Fibroblast of skin of back (primary cell): ENCODE data around the gene AKT1S1.

Experiments used
- DNase-seq: peaks from one replicate; pipeline ENCODE4 v3.0.0-alpha.2; 2013

AKT1S1 gene

DNA sequence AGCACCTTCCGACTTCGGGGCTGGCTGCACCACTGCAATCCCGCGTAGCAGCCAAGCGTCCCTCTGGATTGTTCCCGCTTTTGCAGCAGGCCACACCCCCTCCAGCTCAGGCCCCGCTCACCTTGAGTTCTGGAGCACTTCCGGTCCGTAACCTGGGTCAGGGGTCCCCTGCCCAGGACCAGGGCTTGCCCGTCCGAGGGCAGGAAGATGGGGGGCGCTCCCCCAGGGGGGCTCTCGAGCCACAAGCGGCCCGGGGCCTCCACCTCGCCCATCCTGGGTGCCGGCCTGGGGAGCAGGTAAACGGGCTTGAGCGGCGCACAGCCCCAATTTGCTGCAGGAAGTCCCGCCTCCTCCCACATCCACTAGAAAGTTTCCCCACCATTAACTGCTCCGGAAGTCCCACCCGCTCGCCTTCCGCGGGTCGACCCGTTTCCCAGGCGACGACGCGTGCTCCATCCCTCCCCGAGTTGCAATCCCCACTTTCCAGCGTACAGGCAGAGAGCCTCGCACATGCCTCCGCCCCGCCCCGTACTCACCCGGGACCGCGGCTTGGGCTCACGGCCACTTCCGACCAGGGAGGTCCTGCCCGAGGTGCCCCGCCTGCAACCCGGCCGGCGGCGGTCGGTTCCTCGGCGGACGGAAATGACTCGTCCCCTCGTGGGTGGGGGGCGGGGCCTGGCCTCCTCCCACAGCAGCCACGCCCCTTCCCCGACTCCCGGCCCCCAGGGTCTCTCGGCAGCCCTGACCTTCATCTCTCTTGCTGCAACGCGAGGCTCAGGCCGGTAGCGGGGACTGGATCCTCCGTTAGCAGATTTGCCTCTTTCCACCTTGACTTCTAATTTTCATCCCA is 10.0 kb downstream of the AKT1S1 start, which contains the start of gene PNKP:
Gene PNKP, minus strand, starts transcription at position 644 of the 850 bp plus-strand sequence. Its CDS starts 372 bp downstream, at position 272.
- DNase-seq = peak; percentile 91

DNA sequence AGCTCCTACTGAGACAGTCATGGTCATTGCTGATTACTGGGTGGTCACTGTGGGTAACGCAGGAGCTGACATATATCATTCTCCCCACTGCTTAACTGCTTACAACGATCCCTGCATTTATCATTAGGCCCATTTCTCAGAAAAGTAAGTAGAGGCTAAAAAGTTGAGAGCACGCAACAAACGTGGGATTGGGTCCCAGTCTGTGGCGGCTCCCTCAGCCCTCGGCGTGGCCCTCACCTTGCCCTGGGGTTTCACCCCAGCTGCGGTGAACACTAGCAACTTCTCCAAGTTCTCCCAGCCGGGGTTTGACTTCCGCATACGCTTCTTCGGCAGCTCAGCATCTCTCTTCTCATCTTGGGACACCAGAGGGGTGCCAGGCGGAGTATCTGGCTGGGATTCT is 12.3 kb downstream of the AKT1S1 start:
- DNase-seq = no peak

DNA sequence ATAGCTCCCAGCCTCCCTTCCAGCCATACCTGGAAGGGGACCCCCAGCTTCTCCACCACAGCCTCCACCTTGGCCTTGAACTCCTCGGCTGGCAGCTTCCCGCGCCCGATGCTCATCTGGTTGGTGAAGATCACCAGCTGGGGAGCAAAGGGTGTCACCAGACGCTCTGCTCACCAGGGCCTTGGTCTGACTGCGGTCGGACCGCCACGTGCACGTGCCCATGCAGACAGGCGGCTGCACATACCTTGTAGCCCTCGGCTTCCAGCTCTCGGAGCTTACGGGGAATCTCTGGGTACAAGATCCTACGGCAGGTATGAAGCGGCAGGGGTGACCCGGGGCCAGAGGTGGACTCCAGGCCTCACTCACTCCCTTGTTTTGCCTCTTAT is 13.2 kb downstream of the AKT1S1 start:
- DNase-seq = no peak

DNA sequence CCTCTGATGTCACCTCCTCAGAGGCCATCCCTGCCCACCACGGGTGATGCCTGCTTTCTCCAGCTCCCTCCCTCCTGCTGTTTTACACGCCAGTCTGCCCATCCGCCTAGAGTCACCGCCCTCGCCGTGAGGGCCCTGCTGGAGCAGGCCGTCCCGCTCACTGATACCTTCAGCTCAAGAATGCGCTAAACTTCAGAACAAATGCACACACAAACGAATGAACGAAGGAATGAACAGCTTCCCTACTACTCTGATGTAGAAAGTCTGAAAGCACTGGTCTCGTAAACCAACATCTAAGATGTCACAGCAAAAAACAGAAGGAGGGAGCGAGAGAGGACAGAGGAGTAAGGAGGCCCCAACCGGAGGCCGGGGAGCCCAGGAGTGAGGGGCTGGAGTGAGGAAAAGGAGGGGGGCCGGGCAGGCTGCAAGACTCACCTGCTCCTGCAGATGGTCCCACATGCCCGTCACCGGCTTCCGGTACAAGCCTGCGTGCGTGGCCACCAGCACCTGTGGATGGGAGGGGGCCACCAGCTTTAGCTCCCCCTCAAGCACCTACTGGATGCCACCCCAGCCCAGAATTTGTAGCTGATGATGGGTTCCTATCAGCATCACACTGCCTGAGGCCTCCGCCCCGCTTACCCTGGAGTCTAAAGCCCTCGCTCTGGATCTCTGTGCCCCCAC is 13.8 kb downstream of the AKT1S1 start:
- no peak for DNase-seq

DNA sequence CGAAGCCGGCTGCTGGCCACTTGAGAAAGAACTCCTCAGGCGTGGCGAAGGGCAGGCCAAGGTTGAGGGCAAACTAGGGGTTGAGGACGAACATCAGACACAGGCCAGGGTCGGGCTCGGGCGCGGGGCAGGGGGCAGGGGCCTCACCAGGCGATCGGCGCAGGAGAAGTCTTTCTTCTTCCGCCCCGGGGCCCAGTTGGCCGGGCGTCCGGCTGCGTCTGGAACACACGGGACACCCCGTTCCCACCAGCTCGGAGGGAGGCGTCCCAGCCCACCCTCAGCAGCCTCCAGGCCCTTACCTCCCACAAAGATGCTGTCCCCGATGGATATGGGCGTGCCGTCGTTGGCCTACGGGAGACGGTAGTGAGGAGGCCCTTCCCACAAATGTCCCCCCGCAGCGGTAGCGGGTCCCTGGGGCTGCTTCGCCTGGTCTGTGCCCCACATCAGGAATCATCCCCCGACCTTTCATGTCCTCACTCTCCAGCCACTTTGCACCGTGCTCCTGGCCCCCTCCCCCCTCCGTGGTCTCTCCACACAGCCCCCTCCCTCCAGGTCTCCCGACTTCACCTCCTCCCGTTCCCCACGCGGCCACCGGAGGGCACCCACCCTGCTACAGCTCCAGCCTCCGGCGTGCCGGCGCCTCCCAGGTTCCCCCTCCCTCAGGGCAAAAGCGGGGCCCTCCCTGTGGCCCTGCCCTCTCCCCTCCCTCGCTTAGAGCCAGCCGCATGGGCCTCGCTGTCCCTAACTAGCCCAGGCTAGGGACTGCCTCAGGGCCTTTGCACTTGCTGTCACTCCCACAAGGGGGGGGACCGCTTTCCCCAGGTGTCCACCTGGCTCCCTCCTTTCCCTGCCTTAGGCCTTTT is 14.5 kb downstream of the AKT1S1 start:
- DNase-seq = peak; percentile 41

DNA sequence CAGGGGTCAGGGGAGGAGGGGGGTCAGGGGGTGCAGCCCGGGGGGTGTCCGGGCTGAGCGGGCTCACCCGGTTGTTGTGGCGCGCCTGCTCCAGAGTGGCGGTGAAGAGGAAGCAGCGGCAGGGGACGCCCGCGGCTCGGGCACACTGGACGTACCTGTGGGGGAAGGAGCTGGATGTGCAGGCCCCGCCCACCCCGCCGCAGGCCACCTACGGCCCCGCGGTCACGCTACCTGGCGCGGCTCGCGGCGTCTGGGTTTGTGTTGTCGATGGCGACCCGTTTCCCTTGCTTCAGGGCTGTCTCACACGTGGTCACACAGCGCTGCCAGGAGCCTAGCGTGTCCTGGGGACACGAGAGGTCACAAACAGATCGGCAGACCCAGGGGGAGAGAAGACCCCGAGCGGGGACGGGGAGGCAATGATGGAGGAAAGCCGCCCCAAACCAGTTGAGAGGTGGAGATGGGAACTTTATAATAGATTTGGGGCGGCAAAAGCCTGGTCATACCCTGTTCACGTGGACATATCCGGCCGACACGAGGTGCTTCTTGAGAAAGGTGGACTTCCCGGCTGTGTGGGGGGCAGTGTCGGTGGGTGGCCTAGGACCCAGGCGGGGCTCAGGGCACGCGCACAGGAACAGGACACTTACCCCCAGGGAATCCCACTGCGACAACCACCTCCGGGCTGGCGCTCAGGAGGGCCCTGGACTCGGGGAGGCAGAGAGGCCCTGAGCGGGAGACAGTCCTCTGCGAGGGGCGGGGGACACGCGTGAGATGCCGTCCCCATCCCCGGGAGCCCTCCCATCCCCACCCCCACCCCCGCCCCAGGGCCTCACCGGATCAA is 15.4 kb downstream of the AKT1S1 start:
- no peak for DNase-seq

DNA sequence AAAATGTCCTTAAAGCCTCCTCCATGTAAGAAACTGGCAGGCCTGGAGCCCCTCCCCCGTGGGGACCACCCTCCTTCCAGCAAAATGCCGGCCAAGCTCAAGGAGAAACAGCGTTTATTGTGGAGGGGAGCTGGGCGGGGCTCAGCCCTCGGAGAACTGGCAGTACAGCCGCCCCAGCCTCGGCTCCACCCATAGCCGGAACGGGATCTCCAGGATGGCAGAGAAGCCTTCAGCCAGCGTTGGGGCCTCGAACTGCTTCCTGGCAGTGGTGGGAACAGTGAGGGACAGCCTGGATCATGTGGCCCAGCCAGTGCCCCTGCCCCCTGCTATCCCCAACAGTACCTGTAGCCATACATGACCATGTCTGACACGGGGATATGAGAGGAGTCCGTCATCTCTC is 16.0 kb downstream of the AKT1S1 start:
- no peak for DNase-seq

DNA sequence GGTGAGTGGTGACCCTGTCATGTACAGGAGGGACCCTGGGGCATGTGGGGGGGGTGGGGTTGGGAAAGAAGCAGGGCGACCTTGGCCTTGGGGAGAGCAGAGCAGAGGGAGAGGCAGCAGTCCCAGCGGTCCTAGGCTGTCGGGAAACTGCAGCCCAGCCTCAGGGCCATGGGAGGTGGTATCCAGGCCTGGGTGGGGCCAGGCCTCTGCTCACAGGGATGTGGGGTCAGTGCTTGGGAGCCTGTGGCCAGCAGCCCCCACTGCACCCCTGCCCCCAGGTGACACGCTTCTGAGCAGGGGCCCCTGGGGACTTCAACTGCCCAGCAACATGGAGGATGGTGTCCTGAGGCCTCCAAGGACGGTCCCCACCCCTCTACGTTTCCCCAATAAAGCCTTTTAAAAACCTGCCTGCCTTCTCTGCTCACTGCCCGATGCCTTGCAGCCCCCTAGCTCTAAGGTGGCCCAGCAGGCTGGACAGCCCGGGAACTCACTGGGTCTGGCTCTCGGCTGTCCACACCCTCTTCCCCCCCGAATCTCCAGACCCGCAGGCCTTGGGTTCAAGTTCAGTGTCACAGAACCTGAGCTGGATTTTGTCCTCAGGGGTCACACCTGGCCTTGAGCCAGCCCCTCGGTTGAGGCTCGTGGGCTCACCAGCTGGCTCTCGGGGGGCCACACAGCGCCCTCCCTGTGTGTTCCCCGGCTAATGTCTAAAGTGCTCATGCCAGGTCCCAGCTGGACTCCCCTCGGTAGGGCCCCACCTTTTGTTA is 16.6 kb downstream of the AKT1S1 start:
- DNase-seq = no peak

DNA sequence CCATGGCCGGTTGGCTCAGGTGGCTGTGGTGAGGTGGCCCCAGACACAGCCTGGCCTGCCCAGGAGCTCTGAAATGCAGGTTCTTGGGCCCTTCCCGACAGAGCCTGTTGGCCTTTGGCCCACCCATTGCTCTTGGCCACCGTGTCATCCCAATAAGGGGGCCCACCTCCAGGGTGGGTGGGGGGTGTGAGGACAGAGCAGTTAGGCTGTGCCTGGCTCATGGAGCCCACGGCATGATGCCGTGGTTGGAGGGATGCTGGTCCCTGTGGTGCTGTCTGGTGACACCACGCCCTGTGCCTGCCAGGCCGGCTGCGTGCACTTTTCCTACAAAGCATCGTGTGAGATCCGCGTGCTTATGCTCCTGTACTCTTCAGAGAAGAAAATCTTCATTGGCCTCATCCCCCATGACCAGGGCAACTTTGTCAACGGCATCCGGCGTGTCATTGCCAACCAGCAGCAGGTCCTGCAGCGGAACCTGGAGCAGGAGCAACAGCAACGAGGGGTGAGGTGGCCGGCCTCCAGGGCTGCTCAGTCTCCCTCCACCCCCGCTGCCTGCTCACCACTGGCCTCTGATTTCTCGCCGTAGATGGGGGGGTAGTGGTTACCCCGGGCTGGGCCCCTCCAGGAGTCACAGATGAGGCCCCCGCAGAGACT is 17.3 kb downstream of the AKT1S1 start:
- no peak for DNase-seq

DNA sequence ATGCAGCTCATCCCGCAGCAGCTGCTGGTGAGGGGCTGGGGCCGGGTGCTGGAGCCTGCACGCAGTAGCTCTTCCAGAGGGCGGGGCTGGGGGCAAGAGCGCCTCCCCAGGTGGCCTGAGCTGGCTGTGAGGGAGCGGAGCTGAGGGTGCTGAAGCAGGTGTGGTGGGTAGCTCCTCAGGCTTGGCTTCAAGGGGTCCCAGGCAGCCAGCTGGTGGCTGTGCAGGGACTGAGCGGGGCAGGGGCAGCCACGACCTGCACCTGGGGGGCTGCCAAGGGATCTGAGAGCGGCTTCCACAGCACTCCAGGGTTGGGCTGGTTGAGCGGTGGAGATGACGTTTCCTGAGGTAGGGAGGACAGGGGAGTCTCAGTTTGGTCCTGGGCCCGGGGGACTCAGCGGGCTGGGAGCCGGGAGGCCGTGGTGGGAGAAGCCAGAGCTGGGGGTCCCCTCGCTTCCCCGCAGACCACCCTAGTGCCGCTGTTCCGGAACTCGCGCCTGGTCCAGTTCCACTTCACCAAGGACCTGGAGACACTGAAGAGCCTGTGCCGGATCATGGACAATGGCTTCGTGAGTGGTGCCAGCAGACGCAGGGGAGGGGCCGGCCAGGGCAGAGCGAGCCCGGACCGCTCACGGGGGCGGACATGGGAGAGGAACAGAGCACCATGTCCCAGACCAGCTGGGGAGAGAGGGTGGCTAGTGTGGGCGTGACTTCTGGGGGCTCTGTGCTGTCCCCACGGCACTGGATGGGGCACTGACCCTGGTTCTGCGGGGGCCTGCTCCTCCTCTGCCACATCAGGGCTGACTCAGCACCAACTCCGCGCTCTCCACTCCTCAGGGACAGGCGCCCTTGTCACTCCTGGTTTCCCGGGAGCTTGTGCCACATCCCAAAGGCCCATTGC is 18.8 kb downstream of the AKT1S1 start:
- no peak for DNase-seq

DNA sequence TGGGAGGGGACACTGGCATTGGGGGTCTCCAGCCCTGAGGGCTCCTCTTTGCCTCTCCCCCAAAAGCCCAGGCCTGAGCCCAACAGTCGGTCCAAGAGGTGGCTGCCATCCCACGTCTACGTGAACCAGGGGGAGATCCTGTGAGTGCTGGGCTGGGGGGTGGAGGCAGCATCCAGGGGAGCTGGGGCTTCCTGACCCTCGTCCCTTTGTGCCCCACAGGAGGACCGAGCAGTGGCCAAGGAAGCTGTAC is 19.4 kb downstream of the AKT1S1 start:
- no peak for DNase-seq

DNA sequence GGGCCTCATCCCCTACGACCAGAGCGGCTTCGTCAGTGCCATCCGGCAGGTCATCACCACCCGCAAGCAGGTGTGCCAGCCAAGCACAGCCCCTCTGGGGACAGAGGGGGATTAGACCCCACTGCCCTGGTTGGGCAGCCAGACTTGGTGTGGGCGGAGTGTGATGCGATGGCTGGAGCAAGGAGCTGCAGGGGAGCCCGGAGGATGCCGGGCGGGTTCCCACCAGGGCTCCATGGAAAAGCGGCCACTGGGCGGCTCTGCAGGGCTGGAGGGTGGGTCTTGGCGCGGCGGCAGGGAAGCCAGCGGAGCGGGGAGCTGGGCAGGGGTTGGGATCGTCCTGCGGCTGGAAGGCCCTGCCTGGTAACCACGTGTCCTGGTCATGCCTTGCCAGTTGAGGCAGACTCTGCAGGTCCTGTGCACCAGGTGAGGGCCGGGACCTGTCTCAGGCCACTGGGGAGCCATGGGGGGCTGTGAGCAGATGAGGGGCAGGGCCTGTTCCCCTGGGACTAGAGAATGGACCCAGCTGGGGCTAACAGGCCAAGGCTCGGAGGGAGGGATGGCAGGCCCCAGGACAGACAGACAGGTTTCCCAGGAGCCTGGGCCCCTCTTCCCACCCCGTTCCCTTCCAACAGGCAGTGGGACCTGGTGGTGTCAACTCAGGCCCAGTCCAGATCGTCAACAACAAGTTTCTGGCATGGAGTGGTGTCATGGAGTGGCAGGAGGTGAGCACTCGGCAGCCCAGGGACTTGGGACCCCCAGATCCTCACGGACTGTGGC is 19.9 kb downstream of the AKT1S1 start:
- DNase-seq = no peak

DNA sequence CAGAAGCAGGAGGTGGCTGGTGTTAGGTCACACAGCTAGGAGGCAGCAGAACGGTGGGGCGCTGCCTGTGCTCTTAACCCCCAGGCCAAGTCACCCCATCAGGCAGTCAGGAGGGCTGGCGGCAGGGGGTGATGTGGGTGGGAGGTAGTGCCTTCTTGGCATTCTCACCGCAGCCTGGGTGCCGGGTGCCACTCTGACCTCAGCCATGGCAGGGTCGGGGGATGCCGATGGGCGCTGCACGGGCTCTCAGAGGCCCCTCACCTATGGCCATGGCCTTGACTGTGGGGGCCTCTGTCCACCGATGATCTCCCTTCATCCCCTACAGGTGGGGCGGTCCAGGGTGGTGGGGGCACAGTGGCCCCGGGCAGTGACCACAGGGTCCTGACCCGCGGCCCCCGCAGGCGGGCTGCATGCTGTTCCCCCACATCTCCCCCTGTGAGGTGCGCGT is 20.6 kb downstream of the AKT1S1 start:
- DNase-seq = no peak

DNA sequence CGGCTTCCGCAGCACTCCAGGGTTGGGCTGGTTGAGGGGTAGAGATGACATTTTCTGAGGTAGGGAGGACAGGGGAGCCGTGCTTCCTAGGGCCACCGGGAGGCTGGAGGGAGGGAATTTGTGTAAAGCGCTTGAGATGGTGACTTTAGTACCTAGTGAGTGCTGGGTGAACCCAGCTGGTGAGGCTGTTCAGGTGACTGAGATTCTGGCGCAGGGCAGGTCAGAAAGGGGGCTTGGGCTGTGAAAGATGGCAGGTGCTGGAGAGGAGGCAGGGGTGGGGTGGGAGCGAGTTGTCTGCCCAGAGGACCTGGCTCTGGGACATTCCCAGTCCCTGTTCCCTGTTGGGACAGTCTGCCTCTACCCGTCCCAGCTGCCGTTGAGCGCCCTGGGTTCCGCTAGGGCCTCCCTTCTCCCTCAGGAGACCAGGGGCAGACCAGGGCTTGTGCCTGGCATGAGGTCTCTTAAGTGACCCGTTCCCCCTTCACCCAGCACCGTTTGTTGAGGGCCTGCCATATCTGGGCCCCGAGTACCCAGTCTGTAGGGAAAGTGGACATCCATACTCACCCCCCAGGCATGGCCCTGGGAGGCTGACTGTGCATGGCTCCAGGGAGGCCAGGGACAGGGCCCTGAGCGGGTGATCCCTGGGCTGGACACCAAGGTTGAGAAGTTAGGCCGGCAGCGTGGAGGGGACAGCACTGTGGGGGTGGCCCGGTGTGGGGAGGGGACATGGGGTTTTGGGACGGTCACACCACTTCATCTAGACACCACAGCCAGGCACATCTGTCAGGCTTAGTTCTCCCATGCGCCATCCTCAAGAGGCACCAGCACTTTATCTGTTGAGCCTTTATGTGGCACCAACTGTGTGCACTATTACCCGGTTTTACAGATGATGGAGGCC is 21.2 kb downstream of the AKT1S1 start:
- DNase-seq = no peak

DNA sequence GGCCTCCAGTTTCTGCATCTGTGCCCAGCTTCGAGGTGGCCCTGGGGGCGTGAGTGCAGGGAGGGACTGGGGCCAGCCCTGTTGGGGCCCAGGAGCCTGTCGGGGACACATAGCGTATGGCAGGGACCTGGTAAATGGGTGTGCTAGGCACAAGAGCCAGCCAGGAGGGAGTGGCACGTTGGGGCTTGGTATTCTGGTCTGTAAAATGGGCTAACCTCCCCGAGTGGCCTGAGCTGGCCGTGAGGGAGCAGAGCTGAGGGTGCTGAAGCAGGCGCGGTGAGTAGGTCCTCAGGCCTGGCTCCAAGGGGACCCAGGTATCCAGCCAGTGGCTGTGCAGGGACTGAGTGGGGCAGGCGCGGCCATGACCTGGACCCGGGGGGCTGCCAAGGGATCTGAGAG is 21.9 kb downstream of the AKT1S1 start:
- DNase-seq = no peak

DNA sequence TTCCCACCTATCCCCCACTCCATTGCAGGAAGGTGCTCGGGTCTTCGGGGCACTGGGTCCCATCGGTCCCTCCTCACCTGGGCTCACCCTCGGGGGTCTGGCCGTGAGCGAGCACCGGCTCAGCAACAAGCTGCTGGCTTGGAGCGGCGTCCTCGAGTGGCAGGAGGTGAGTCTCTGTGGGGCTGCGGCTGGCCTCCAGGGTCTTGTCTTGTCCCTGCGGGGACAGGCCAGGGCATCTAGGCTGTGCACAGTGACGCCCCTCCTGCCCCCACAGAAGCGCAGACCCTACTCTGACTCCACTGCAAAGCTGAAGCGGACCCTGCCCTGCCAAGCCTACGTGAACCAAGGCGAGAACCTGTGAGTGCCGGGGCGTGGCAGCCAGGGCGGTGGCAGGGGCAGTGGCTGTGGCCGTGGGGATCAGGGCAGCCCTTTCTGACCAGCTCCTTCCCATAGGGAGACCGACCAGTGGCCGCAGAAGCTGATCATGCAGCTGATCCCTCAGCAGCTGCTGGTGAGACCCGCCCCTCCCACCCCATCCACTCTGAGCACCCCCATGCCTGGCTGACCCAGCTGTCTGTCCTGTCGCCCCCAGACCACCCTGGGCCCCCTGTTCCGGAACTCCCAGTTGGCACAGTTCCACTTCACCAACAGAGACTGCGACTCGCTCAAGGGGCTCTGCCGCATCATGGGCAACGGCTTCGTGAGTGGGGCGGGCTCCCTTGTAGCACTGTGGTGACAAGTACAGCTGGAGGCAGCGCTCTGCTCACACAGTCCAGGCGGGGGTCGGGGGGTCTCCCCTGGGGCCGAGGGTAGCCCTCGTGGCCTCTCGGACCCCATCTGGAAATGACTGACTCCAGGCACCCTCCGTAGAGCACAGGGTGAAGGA is 22.5 kb downstream of the AKT1S1 start:
- DNase-seq = no peak

DNA sequence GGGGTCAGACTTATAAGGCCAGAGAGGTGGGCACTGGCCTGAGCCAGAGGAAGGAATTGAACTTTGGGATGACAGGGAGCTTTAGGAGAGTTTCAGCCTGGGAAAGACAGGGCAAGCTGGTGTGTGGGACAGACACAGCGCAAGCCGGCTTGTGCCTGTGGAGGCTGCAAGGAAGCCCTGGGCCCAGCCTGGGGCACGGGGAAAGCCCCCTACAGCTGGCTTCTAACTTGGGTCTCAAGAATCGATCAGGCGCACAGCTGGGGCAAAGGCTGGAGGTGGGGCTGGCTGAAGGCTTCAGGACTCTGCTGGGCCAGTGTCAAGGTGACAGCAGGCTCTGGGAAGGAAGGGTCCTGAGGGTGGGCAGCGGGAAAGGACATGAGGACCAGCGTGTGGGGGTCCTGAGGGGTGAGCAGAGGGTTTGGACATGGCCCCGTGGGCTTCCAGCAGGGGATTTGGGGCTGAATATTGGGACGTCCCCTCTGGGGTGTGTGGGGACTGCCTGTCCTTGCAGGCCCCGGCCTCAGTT is 23.2 kb downstream of the AKT1S1 start:
- no peak for DNase-seq
